GM19043 (cell line): ENCODE data around the gene FCER1G.
A peak's percentile ranks its signal among the peaks of the same experiment; 100 is the strongest.

Experiments used
- ATAC-seq: cut with Tn5 transposase; IDR thresholded peaks from one replicate; pipeline ENCODE4 v1.9.1; 2021; ENCODE audit warnings: low read depth; ENCODE audit not compliant: unreplicated experiment

The FCER1G gene

DNA sequence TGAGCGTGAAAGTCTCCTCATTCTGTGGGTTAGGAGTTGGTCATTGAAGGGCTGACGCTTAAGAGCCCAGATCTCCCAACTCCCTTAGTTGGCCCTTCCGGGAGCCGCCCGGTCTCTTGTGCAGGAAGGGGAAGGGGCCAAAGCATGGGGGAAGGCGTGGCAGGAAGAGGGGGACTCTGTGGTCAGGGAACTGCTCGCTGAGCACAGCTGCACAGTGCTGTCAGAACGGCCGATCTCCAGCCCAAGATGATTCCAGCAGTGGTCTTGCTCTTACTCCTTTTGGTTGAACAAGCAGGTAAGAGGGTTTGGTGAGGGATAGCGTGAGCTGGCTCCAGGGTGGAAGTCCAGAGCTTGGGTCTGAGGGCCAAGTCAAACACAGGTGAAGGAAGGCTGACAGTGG lies at the start of gene FCER1G:
Gene FCER1G (plus strand): TSS at position 220 of the 400 bp plus-strand sequence. CDS start 27 bp downstream, at position 247.
- no peak for ATAC-seq

DNA sequence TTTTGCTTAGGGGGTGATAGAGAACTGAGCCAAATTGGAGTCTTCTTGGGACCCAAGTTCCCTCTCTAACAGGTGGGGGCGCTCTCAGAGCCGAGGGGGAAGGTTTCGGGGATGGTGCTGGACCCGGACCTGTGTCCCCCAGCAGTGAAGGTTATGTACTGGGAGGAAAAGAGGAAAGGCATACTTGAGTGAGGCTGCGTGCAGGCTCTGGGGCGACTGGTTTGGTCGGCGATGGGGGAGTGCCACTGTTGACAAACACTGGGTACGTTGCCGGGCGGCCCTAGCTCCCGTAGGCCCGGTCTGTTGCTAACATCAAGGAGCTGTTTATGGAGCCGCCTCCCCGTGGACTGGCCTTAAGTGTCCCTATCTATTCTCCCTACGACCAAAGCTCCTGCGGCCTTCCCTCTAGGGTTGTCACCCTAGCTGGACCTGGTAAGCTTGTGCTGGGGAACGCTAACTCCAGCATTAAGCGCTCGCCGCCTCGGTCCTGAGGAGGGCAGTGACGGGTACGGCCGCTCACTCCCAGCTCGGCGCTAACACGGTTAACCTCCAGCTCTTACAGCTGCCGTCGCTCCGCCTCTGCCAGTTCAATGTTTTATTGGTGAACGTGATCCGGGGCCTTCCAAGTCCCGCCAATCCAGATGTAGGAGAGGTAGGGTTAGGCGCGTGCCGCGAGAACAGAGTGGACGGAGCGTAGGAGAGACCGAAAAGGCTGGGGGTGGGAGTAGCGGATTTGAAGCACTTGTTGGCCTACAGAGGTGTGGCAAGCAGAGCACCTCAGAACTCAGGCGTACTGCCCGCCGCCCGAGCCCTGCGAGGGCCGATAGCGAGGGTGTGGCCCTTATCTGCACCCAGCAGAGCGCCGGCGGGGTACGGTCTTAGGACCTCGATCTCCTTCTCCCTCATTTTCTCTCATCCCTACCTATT lies 49.1 kb upstream of the FCER1G start, which contains the start of gene PPOX:
Gene PPOX (plus strand): TSS at position 685 of the 927 bp plus-strand sequence. CDS start 422 bp downstream, outside the sequence.
- ATAC-seq, result peak; percentile 96

DNA sequence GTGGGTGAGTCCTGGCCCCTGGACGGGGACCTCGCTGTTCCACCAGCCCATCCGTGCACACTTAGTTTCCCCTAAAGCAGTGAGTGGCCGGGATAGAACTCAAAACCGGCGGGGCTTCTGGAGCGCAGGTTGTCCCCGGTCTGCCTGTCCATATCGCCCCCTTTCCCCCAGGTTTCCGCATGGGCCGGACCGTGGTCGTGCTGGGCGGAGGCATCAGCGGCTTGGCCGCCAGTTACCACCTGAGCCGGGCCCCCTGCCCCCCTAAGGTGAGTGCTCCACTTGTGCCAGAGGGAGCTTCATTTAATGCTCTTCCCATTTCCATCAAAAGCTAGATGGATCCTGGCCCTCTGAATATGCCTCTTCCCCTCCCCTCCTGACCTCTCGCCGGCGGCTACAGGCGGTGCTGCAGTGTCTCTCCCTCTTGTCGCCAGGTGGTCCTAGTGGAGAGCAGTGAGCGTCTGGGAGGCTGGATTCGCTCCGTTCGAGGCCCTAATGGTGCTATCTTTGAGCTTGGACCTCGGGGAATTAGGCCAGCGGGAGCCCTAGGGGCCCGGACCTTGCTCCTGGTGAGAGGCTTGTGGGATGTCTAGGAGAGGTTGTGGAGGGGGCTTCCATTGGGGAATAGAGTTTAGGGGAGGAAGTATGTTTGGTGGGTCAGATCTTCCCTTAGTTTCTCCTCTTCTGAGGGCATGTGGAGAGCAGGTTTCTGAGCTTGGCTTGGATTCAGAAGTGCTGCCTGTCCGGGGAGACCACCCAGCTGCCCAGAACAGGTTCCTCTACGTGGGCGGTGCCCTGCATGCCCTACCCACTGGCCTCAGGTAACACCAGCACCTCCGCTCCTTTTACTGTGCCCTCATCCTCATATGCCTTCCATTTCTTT lies 48.2 kb upstream of the FCER1G start:
- no peak for ATAC-seq

DNA sequence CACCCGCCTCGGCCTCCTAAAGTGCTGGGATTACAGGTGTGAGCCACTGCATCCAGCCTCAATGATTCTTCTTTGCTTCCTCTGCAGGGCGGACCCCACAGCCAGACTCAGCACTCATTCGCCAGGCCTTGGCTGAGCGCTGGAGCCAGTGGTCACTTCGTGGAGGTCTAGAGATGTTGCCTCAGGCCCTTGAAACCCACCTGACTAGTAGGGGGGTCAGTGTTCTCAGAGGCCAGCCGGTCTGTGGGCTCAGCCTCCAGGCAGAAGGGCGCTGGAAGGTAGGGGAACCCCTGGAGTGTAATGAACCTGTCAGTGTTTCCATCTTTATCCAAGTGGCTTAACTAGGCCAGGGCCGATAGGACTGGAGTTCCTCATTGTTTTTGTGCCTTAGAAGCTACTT lies 46.2 kb upstream of the FCER1G start:
- ATAC-seq, result no peak

DNA sequence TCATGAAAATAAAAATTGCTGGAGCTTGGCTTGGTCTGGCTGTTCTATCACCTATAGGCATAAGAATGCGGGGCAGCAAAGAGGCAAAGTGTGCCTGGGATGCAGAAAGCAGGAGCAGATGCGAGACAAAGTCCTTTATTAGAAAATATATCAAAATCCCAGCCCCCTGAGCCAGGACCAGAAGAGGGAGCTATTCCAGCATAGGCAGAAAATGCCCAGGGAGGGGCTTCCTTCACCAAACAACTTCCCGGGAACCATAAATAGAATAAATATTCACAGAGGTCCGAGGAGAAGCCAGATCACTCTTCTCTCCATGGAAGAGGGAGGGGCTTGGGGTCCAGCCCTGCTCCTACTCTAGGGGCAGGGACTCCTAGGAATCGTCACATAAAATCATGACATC lies 43.9 kb upstream of the FCER1G start:
- no peak for ATAC-seq

DNA sequence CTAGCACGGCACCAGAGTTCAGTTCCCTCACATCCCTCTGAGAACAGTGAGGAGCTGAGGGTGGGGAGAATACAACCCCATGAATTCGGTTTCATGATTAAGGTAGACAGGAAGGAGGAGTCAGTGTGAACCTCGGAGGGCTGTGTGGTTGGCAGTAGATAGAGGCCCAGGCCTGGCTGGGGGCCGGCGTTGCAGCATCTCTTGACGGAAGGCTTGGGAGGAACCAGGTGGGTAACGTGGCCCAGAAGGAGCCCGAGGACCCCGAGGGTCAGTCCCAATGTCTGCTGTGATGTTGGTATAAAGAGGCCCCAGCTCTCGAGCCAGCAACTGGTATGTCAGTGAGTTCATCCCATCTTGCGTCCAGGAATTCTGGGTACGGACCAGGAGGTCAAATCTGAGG lies 43.4 kb upstream of the FCER1G start:
- no peak for ATAC-seq

DNA sequence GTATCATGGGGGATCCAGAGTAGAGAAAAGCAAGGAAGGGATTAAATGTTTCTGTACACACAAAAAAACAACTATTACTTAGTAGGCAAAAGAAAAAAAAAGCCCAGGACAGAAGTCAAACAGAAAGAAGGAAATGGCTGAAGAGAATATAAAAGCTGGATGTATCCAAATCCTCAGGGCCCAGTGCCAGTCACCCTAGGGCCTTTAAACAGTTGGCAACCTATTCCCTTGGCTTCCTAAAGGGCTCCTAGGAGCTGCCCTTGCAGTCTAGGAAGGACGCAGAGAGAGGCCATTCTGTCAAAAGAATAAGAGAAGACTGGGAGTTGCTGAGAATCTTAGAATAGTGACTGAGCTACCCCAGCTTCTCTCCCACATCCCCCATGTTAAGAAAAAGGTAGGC lies 42.7 kb upstream of the FCER1G start:
- no peak for ATAC-seq

DNA sequence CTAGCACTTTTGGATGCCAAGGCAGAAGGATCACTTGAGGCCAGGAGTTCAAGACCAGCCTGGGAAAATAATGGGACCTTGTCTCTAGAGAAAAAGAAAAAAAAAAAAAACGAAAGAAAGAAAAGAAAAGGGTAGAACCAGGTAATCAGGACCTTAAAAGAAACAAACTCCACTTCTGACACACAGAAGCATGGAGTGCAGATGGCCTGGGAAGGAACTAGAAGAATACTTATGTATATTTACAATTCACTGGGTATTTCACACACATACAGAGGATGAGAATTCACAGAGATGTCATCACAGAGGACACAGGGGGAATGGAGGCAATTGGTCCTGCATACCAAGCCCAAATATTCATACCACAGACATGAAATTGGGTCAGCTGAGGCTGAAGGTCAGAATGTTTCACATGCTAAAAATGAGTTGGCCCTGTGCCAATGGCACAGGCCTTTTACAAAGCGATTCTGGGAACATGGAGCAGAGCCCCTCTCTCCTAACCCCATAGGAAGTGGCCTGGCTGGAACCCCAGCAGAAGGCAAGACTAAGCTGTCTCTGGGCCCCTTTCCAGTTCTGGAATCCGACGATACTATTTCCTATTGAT lies 42.2 kb upstream of the FCER1G start:
- ATAC-seq, result no peak

DNA sequence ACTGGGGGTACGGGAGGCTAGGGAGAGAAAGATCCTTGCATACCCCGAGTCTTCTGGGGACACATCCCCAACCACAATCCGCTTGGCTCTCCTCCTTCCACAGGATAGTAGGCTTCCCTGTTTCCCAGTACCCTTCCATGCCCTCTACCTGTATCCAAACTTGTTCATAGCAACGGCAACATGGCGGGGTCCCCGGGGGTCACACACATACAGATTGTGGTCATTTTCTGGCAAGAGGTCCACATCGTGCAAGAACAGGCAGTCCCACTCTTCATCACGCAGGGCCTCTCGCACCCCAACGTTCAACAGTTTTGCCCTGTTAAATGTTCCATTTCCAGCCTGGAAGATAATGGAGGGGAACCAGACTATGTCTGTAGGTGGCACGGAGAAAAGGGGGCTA lies 41.4 kb upstream of the FCER1G start:
- no peak for ATAC-seq

DNA sequence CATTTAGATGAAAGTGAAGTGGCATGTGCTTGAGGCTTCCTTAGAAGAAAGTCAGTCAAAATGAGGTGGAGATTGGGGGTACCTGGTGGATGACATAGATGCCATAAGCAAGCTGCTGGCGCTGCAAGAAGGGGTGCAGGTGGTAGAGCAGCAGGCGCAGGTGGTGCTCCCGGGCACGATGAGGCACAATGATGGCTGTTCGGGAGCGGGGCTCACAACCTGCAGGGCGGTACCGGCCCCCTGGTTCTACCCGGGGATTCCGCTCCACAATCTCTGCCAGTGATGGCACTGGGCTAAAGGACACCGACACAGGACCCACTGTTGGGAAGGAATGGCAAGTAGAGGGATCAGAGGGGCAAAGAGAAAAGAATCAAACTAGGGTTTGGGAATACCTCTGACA lies 40.2 kb upstream of the FCER1G start:
- no peak for ATAC-seq

DNA sequence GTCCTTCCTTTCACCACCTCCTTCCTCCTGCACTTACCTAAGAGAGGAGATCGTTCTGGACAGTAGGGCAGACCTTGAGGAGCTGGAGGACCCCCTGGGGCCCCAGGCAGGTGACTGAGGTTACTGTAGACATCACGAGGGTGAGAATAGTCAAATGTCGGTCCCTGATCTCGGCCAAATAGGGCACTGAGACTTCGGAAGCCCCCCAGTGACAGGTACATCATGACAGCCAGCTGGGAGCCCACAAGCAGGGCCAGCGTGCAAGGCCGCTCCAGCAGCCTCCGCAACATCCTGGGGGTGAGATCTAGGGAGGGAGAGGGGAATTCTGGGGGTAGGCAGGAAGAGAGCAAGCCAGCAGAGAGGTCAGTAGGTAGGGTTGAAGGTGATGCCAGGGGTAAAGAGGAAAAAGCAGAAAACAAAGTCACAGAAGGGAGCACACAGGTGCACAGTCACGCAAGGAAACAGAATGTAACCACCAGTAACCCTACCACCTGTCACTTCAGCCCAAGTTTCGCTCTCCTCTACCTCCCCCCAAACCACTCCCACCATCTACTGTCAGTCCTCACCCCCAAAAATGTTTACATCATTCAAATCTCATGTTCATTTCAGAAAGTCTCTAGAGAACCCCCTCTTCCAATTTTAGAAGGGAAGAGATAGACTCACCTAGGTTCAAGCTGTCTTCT lies 39.2 kb upstream of the FCER1G start:
- no peak for ATAC-seq

DNA sequence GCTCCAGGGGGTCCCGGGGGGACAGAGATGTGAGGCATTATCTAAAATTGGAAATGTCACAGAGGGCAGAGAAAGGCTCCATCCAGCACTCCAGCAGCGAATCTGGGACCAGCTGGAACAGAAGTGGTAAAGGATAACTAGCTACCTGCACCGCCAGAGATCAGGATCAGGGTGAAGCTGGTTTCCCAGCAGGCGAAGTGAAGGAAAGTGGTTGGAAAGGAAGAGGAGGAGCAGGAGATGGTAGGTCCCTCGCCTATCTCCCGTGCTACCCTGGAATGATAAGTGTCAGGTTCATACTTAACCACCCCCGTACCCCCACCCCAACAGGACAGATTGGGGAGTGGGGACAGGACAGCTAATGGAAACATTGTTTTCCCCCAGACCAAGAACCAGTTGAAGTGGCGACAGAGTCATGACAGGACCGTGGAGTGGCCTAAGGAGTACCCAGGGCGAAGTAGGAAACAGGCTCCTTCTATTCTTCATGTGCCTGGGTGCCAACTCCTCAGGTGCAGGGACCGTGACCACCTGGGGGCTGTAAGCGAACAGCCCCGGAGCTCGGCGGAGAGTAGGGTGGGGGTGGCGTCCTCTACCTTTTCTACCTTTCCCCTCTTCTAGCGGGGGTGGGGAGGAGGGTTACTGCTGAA lies 38.5 kb upstream of the FCER1G start:
- ATAC-seq, result no peak

DNA sequence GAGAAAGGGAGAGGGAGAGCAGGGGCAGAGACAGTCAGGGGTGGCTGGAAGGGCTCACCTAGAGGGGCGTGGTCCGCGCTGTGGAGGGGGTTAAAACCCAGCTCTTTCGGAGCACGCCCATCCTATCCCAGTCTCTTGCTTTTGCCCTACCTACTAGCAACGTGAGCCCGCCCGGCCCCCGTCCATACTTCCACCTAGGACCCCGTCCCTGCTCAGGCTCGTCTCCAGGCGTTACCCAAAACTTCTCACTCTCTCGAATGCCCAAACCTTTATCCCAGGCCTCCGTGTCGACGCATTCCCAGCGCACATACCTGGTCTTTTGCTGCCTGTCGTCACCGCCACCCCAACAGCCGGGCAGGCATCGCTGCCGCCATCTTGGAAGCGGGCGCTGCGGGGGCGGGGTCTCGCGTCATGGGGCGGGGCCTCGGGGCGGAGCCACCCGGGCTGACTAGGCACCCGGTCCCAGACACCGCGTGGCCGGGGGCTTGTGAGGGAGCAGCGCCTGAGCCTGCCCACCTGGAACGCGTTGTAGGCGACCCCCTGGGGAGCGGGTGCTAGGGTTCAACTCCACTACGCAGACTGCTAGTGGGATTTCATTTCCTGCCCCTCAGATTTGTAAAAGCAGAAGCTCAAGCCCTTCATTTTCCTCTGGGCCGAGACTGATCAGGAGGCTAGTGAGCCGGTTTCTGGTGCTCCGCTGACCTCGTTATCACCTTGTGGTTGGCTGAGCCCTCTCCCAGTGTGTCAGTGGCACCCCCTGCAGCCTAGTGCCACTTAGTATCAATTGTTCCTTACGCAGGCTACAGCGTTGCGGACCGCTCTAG lies 37.8 kb upstream of the FCER1G start, which contains the start of gene B4GALT3:
Gene B4GALT3 (minus strand): TSS at position 396 of the 824 bp plus-strand sequence. CDS start 1,447 bp downstream, outside the sequence.
- peak; percentile 73 for ATAC-seq

DNA sequence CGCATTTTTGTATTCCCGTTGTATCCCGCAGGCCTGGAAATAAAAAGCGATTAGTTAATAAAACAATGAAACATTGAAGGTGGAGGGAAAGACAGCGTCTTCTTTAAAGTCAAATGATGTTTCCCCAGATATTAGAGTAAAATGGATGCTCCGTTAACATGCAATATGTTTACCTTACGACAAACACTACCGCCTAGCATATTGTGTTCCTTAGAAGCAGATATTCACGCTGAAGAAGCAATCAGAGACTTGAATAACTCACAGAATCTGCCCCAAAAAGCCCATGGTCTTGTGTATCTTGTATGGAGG lies 37.2 kb upstream of the FCER1G start:
- no peak for ATAC-seq

DNA sequence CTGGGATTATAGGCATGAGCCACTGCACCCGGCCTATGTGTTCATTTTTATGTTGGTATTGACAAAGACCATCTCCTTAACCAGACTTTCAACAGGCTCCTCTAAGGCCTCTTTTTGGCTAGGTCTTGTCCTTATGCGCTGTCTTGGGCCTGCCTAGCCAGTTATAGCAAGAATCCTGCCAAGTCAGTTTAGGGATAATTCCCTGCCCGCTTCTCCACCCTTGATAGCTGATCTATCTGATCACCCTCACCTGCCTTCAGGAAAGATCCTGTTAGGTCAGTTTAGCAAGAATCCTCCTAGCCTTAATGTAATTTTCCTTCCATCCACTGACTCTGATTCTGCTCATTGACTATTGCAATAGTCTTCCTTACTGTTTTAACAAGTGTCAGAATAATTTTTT lies 35.4 kb upstream of the FCER1G start:
- ATAC-seq, result no peak

DNA sequence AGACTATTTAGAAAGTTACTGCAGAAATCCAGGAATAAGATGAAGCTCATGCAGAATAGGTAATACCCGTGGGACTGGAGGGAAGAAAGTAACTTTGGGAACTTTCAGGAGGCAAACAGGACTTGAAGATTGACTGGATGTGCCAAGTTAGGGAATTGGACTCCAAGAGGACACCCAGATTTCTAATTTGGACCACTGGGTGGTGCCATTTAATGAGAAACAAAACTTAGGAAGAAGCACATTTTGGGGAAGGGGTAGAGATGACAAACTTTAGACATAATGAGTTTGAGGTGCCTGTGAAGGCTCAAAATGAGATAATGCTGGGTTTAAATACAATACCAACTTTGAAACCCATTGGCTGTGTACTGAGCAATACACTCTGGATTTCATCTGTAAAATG lies 34.5 kb upstream of the FCER1G start:
- no peak for ATAC-seq

DNA sequence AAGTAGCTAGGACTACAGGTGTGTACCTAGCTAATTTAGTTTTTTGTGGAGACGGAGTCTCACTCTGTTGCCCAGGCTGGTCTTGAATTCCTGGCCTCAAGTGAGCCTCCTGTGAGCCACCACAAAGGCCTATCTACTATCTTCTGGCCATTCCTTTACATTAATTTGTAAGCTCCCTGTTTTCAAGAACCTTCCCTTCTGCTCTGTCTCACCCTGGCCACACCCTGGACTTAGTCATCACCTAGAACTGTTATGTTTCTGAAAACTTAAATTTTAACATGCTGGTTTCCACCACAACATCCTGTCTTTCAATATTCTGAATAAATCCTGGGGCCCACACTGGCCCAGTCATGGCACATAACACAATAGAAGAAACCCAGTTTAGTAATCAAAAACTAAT lies 32.9 kb upstream of the FCER1G start:
- ATAC-seq, result peak; percentile 30

DNA sequence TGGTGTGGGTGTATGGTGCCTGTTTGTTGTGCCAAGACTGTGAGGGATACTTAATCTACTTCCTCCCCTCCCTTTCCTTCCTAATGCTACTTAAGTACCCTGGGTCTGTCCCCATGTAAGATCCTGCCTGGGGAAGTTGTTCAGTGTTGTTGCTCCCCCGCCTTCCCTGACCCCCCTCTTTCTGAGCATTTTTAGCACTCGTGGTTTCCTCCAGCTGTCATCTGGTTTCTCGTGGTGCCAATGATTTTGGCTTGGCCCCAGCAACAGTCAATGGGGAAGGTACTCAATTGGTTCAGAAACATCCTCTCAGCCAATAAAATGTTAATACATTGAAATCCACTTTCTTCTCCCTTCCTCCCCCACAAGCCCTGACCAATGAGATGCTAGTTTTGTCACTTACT lies 29.8 kb upstream of the FCER1G start:
- peak; percentile 63 for ATAC-seq

DNA sequence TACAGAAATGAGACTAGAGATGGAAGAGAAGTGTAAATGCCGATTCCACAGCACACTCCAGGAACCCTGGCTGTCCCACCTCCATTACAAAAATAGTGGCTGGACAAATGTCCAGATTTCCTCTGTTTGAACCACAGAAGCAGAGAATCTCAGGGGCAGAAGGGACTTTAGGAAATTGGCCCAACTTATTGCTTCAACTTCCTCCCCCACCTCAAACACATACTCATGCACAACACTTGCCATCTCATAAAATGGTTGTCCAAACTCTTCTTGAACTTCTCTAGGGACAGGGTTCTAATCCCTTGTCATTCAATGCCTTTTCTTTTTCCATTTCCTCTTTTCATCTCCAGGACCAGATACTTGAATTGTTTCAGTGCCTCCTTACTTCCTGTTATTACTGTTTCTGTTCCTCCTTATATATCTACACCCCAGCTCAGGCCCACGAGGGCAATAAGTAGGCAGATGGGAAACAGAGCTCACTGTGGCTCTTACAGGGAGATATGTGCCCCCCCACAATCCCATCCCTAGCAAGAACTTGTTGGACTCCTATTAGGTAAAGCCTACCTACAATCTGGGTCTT lies 29.3 kb upstream of the FCER1G start:
- ATAC-seq, result no peak
